ENCODE data around the gene WDR54.
"Not testable (repeated sequence)": the region's sequence is repeated elsewhere in the genome, so short reads cannot be mapped to it uniquely, and the experiment has no call there.

The WDR54 gene

DNA sequence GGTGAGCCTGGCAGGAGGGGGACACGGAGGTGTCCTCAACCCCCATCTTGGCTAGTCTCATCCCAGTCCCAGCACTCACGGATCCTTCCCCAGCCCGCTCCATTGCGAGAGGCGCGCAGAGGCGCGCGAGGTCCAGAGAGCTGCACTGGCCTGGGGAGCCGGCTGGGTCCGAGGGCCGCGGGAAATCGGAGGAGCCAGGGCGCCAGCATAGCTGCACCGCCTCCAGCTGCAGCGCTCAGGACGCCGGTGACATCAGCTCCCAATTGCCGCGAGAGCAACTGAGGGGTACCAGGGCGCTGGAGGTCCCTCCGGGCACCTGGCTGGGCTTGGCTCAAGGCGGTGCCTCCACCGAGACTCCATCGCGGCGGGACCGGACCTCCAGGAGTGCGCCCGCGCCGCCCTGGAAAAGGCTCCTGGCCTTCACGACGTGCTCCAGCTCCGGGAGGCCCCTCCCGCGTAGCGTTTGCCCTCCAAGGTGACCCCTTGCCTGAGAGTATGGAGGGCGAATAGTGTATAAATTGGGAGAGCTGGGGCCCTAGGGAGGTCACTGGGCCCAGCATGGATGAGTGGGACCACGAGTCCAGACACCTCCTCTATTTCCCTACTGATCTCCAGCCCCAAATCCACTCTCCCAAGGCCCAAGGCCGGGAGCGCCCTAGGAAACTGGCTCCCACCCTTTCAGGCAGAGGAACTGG, 14.7 kb downstream of the WDR54 start:
- DNase-seq: no peak

DNA sequence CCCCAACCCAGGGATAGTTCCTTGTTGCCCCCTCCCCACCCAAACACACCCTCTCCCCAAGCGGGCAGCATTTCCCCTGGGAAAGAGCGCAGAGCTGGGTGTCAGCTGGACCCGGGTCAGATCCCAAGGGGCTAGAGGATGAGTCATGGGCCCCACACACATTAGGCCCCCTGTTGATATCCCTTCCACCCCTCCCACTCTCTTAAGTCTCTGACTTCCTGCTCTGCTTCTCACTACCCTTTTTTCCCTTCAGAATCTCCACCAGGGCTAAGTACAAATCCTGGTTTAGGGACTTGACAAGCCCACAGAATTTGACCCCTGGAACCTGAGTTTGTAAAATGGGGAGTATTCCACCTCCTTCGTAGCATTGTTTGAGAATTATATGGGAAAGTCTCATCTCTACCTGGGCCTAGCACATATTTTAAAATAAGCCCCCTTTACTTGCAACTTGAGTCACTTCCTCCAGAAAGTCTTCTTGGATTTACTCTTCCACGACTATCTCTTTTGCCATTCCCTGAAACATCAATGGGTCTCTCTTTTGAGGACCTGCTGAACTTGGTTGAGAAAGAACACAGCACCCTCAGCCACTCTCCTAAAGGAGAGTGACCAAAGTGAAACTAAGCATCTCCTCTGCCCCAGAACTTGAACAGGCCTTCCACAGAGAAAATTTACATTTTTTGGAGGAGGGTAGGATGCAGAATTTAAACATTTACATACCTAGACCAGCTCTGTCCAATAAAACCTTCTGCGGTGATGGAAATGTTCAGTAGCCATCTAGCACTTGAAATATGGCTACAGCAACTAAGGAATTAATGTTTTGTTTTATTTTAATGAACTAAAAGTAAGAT, 15.5 kb downstream of the WDR54 start:
- DNase-seq: no peak

DNA sequence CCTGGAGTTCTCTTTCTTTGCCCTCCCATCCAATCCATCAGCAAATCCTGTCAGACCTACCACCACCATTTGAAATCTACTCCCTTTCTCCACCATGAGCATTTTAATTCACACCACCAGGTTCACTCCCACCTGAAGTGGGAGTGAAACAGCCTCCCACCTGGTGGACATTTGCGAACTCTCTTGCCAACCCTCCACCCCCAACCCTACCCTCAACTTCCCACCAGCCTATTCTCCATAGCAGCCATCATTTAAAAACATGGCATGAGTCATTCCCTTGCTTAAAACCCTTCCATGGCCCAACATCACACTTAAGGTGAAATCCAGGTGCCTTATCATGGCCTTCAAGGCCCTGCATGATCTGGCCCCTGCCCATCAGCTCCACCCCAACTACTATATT, 16.7 kb downstream of the WDR54 start:
- no peak for DNase-seq

DNA sequence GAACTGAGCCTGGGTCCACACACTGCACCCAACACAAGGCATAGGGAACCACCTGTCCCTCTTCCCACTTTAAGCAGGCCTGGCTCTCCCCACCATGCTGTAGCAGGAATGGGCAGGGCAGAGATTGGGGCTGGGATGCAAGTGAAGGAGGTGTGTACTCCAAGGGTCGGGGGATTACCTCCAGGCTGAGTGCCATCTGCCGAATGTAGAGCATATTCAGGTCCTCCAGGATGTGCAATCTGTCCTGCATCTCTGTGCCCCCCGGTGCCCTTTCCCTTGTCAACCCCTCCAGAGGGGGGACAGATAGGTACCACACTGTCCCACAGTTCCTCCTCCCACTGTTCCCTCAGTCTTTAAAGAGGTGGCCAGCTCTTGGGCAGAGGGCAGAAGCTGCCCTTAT, 17.8 kb downstream of the WDR54 start:
- DNase-seq: no peak

DNA sequence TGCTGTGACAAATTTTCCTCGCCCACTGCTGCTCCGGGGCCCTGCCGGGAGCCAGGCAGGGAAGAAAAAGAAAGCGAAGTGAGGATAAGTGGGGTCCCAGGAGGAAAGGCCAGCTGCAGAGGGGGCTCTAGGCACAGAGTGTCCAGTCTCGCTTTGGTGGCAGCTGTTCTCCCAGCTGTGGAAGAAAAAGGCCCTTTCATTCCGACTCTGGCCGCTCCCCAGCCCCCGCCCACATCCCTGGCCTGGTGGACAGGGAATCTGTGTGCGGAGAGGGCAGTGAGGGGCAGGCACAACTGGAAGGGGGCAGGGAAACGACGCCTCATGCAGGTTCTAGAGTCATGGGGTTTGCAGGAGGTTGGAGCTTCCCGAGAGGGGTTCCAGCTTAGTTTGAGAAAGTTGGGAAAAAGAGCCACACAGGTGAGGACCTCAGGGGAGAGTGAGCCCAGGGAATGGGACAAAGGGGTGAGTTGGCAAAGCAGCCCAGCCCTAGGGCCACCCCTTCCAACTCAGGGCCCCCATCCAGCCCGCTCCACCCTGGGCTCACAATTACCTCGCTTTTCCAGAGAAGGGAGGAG, 18.4 kb downstream of the WDR54 start:
- DNase-seq: no peak

DNA sequence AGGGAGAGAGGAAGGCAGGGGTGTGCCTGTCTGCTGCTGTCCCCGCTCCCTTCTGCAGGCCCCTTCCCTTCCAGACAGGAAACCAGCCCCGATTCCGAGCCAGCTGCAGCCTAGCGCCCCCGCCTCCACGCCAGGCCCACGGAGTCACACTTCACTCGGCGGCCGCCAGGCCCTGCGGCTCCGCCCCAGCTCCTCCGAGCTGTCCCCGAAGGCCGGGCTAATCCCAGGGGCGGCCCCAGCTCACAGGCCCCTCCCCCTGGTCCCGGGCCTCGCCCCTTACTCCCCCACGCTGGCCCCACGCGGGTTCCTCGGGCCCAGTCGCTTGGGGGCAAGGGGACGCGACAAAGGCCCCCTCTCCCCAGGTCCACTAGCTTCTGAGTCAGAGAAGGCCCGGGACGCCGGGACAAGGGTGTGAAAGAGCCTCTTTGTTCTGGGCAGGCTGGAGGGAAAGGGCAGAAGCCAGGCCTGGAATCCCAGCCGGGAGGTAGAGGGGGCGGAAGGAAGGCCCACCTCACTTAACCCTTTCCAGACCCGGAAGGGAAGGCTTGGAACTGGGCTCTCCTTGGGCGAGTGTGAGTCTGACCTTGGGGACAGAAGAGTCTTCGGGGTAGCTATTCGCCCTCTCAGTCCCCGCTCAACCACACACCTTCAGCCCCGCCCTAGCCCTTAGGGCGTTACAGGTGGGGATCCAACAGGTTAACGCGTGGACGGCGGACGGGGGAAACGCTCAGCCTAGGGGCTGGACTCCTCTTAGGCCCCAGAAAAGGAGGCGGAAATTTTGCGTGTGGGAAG, 19.0 kb downstream of the WDR54 start:
- DNase-seq: peak; percentile 34

DNA sequence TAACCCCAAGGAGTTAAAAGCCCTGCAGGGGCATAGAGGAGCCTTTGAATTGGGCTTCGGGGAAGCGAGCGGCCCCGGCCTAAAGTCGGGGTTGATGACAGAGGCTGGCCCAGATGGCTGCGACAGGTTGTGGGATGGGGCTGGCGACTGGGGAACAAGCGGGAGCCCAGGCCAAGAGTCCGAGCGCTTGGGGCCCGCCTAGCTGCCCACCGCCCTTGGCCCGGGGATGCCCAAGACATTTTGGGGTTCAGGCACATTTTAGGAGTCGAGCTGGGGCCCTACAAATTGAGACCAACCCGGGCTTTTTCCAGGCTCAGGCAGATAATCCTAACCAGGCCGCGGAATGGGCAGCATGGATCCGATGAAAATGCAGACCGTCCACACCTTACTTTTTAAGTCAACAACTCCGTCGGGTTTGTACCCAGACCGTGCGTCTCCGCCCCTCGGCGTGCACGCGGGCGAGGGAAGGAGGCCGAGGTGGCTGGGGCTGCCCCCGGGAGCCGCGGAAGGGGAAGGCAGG, 19.7 kb downstream of the WDR54 start:
- no peak for DNase-seq

DNA sequence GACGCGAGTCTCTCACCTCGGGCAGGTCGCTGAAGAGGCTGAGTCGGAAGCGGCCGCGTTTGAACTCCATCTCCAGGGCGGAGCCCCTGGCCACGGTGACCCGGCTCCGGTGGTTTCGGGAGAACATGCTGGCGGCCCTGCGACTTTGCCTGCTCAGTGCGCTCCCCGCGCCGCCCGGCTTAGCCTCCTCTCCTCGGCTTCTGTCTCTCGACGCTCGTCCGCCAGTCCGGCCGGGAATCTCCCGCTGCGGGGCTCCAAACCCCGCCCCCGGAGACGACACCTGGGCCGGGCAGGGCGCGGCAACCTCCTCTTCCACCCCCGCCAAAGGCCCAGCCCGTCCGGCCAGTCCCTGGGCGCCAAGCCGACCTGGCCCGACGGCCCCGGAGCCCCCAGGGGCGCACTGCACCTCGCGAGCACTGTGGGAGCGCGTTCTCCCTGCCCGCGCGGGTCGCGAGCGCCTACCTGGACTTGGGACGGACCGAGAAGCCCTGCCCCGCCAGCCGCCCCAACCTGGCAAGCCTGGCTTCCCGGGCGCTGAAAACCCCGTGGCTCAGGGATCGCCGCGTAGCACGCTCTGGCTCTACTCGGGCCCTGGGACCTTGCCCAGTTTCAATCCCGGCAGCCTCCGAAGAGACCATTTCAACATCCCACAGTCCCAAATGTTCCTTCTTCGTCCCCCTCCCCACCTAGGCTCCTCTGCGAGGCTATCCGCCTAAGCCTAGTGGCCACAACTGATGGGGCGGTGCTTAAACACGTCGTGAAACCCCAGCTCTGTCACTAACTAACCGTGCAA, 20.4 kb downstream of the WDR54 start, which contains the start of gene RTKN:
Gene RTKN (minus strand): TSS at position 248 of the 793 bp plus-strand sequence. CDS start 121 bp downstream, at position 127.
- DNase-seq: no peak

DNA sequence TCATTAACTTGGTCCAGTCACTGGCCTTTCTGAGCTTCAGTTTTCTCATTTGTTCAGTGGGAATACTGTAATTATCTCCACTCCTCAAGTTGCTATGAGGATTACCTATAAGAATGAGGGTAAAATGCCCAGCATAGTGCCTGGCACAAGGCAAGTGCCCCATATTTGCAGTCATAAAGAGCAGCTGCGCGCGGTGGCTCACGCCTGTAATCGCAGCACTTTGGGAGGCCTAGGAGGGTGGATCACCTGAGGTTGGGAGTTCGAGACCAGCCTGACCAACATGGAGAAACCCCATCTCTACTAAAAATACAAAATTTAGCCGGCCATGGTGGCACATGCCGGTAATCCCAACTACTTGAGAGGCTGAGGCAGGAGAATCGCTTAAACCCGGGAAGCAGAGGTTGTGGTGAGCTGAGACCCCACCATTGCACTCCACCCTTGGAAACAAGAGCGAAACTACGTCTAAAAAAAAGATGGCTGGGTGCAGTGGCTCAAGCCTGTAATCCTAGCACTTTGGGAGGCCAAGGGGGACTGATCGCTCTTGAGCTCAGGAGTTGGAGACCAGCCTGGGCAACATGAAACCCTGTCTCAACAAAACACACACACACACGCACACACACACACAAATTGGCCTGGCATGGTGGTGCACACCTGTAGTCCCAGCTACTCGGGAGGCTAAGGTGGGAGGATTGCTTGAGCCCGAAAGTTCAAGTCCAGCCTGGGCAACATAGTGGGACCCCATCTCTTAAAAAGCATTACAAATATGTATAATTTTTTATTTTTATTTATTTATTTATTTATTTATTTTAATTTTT, 21.2 kb downstream of the WDR54 start:
- not testable (repeated sequence) for DNase-seq

DNA sequence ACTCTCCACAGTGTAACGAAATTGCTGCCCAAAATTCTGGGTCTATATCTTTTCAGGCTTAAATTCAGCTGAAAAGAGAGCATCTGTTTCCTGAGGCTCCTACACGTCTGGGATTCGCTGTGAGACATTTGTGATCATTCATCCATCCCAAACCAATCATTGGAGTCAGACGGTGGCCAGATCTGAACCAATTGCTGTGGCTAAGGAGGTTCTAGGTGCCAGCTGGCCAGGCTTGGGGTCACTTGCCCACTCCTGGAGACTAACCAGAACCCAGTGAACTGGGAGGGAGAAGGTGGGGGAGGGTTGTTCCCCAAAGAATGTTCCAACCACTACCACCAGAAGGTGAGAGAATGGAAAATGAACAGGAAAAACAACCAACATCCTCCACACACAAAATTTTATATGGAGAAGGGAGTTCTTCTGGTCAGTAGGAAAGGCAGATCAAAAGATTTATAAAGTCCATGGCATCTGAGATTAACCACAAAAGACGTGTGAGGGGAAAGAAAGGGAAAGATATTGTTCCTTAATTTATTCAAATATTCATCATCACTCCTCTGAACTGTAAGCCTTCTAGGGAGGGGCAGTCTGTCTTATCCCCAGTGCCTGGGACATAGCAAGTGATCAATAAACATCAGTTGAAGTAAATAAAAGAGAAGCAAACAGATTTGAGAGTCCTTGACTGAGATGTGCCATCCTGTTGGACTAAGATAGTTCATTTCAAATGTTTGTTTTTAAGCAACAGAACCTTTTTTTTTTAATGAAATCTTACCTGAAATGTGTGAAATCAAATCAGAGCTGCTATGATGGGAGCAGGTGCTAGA, 23.2 kb downstream of the WDR54 start:
- no peak for DNase-seq

DNA sequence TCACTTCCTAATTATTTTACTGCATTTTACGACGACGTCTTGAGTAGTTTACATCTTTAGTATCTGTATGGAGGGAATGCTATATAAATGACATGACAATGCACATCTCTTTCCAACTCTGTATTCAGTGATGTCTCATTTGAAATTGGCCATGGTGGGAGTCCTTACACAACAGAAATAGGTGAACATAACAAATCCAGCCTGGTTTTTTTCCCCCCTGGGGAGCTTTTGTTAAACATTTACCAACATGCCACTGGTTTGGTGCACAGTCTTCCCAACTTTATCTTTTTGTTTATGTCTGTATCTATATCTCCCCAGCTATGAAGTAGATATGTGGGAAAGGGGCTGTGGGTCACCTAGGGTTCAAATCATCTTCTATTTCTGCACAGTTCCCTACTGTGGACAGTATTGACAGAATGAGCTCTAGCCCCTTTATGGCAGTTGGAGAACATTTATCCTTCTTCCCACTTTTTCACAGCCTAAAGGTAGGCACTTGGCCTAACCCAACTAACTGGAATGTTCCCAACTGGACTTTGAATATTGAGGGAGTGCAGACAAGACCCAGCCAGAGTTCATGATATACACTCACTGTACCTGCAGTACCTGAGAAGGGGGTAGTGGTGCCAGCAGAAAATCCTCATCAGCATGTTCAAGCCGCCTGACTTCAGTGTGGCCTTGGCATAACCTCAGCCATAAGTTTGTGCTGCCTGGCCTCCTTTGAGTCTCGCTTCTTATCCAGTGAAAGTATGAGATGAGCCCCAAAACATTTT, 25.9 kb downstream of the WDR54 start:
- DNase-seq: no peak

DNA sequence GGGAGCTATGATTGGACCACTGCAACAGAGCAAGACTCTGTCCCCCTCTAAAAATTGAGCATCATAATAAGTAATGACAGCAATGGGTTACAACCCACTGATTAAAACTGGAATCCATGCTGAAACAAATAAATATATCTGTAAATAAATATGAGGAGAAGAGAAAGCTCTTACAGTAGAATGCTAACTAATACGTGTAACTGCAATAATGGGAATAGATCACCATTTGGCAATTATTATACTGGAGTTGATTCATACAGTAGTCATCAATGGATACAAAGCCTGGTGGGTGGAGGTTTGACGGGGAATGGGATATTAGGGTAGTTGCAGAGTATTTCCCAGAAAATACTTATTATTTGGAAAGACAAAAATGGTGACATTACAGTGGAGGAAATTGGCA, 27.2 kb downstream of the WDR54 start:
- DNase-seq: no peak

DNA sequence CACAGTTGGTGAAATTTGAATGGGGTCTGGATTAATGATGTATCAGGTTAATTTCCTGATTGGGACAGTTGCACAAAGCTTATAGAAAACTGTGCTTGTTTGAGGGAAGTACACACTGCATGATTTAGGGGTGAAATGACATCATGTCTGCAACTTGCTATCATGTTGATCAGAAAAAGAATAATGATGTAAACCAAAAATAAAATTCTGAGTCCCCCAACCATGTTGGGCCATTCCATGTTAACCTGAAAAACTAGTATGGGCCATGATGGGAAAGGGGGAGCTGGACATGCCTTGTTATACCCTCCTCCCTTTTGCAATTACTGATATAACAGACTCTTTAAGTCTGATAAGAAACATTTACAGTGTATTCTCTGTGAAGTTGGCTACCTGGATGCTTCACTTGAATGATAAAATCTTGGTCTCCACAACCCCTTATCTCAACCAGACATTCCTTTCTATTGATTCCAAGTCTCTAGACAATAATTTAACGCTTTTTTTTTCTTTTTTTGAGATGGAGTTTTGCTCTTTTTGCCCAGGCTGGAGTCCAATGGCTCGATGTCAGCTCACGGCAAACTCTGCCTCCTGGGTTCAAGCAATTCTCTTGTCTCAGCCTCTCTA, 29.1 kb downstream of the WDR54 start:
- no peak for DNase-seq

DNA sequence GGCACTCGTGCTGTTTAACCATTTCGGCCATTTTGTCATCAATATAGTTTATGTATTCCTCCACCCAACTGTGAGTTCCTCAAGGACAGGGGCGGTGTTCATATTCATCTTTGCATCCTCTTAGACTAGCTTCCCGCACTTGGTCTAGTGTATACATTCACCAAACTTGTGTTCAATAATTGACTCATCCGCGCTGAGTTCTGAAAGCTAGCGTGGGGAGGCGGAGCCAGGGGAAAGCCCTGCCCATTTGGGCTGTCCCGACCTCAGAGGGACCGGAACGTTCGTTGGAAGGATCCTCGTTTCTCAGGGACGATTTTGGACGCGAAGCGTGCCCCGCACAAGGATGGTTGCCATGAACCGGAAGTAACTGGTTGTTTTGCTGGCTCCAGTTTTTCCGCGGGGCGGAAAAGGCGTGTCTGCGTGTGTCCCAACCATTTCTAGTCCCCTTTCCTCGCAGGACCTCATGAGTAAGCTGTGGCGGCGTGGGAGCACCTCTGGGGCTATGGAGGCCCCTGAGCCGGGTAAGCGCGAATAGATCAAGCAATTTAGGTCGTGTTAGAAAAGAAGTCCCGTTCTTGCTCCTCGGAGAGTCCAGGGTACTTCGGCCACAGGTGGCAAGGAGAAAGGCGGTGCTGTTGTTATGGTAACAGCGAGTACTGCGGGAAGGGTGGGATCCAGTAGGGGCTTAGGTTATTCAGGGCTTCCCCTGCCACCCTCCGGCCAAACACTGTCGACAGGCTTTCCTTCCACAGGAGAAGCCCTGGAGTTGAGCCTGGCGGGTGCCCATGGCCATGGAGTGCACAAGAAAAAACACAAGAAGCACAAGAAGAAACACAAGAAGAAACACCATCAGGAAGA, 33.4 kb downstream of the WDR54 start, which contains the start of gene INO80B:
Gene INO80B (plus strand): TSS at position 434 of the 858 bp plus-strand sequence. CDS start 30 bp downstream, at position 464.
- peak; percentile 97 for DNase-seq

DNA sequence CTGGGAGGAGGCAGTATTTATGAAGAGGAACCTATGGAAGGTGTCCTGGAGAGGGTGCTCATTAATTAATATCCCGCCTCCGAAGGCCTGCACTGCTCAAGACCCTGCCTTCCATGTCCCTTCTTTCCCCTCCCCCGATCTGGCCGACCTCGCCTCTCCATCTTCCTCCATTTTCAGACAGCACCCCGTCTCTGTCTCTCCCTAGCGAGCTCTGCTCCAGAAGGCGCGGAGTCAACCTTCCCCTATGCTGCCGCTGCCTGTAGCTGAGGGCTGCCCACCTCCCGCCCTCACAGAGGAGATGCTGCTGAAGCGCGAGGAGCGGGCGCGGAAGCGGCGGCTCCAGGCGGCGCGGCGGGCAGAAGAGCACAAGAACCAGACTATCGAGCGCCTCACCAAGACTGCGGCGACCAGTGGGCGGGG, 35.6 kb downstream of the WDR54 start:
- DNase-seq: no peak

DNA sequence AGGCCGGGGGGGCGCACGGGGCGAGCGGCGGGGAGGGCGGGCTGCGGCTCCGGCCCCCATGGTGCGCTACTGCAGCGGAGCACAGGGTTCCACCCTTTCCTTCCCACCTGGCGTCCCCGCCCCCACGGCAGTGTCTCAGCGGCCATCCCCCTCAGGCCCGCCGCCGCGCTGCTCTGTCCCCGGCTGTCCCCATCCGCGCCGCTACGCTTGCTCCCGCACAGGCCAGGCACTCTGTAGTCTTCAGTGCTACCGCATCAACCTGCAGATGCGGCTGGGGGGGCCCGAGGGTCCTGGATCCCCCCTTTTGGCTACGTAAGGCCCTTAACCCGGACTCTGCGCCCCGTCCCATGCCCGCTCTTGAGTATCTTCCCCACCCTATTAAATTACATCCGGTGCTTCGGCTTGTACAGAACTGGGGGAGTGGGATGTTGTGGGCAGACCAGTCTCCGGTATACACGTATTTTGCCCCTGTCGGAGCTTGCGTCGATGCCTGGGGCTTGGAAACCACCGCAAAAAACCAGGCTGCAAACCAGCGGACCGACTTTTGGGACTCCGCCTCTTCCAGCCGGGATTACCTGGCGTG, 36.1 kb downstream of the WDR54 start:
- DNase-seq: peak; percentile 87

Measured in activated CD8-positive, alpha-beta memory T cell treated with anti-CD3 and anti-CD28 coated beads, Interleukin-2, amount 50 U/mL, for 4 hours (primary cell).